HL-60 (cell line): Measurements from ENCODE around the gene ZIC5.

Source experiments
- GABPA ChIP-seq: IDR thresholded peaks from 2 replicates; pipeline ENCODE4 v1.6.1; 2012; ENCODE audit warnings: low read depth
- POLR2AphosphoS5 ChIP-seq: IDR thresholded peaks from 2 replicates; pipeline ENCODE4 v1.6.1; 2012; ENCODE audit warnings: low read depth
- TF ChIP-seq, protein P1 (sequence below): IDR thresholded peaks from one replicate; pipeline ENCODE4 v1.5.1; 2011; ENCODE audit warnings: low read length, control low read depth, inconsistent platforms; ENCODE audit not compliant: insufficient read depth

DNA sequence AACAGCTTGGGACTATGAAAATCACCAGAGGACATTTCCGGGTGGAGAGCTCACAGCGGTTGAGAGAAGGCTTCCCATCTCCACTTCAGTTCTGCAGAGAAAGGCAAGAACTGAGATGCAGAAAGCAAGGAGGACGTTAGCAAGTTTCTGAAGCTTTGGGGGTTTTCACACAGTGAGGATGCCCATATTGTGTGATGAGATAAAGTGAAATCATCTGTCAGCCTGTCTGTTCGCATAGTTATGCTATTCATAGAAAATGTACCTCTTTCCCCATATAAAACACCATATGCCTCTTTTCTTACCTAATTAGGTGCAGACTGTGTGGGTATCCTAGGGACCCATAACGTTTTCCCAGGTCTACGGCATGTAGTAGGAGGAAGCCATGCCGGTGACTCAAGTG lies 27.5 kb downstream of the ZIC5 start:
- TF ChIP-seq, protein P1, sequence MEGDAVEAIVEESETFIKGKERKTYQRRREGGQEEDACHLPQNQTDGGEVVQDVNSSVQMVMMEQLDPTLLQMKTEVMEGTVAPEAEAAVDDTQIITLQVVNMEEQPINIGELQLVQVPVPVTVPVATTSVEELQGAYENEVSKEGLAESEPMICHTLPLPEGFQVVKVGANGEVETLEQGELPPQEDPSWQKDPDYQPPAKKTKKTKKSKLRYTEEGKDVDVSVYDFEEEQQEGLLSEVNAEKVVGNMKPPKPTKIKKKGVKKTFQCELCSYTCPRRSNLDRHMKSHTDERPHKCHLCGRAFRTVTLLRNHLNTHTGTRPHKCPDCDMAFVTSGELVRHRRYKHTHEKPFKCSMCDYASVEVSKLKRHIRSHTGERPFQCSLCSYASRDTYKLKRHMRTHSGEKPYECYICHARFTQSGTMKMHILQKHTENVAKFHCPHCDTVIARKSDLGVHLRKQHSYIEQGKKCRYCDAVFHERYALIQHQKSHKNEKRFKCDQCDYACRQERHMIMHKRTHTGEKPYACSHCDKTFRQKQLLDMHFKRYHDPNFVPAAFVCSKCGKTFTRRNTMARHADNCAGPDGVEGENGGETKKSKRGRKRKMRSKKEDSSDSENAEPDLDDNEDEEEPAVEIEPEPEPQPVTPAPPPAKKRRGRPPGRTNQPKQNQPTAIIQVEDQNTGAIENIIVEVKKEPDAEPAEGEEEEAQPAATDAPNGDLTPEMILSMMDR = no peak
- TF ChIP-seq POLR2AphosphoS5 = no peak
- no peak for TF ChIP-seq GABPA
